Tibial nerve (tissue), 4 donors: Measurements from ENCODE around the gene TCF7L1.

ENCODE experiments used
- EP300 ChIP-seq, 2 donors: sonication (generic); formaldehyde crosslinking; IDR thresholded peaks; one replicate each; pipeline ENCODE4 v1.6.1; 2017; ENCODE audit warnings: antibody characterized with exemption in 2 of 2, mild to moderate bottlenecking in 1 of 2
- POLR2A ChIP-seq, 2 donors: fragments of 450-650 bp; IDR thresholded peaks; one replicate each; pipeline ENCODE4 v1.6.1; 2017; ENCODE audit warnings: antibody characterized with exemption in 2 of 2, mild to moderate bottlenecking in 2 of 2, moderate library complexity in 2 of 2
- TF ChIP-seq, protein P1 (sequence below), 5 experiments: fragments of 200-600 bp in 3 of 5; fragments of 450-650 bp in 2 of 5; sonication (generic) in 3 of 5; IDR thresholded peaks; one replicate each; pipeline ENCODE4 v1.5.1; 2016 to 2019; ENCODE audit warnings: antibody characterized with exemption in 5 of 5, mild to moderate bottlenecking in 3 of 5, moderate library complexity in 2 of 5

DNA sequence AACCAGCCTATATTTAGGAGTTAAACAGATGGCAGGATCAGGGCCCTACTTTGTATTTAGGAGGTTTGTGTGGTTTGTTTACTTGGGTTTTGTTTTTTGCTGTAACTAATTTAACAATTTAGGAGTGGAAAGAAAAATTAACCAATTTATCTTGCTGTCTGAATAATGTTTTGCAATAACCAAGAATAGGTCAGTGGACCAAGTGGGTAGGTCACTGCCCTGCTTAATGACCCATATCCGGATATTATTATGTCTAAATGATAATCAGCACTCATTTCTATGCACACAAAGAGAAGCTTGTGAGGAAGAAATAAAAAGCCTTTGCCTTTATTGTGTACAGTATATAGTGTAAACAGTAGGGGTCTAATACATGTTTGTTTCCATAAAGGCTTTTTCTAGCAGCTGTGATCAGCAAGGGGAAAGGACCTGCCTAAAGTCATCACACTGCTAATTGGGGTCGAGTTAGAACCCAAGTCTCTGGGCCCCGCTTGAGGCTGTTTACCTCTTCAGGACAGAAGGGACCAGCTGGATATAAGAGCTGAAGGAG, 118.0 kb downstream of the TCF7L1 start:
- TF ChIP-seq, protein P1, sequence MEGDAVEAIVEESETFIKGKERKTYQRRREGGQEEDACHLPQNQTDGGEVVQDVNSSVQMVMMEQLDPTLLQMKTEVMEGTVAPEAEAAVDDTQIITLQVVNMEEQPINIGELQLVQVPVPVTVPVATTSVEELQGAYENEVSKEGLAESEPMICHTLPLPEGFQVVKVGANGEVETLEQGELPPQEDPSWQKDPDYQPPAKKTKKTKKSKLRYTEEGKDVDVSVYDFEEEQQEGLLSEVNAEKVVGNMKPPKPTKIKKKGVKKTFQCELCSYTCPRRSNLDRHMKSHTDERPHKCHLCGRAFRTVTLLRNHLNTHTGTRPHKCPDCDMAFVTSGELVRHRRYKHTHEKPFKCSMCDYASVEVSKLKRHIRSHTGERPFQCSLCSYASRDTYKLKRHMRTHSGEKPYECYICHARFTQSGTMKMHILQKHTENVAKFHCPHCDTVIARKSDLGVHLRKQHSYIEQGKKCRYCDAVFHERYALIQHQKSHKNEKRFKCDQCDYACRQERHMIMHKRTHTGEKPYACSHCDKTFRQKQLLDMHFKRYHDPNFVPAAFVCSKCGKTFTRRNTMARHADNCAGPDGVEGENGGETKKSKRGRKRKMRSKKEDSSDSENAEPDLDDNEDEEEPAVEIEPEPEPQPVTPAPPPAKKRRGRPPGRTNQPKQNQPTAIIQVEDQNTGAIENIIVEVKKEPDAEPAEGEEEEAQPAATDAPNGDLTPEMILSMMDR (IDR thresholded peaks at IDR 0.05) = no peak
- no peak for TF ChIP-seq POLR2A (IDR thresholded peaks at IDR 0.05)
- no peak for TF ChIP-seq EP300 (IDR thresholded peaks at IDR 0.05)
